ENCODE results near the gene NMNAT3. TPM values are rescaled to one million over a fixed set of nuclear protein-coding genes. Genes with fewer than 3 reads are reported as not detected.

NMNAT3 gene
- total RNA-seq, 1 donor from 2014 or later = 2.5 TPM

DNA sequence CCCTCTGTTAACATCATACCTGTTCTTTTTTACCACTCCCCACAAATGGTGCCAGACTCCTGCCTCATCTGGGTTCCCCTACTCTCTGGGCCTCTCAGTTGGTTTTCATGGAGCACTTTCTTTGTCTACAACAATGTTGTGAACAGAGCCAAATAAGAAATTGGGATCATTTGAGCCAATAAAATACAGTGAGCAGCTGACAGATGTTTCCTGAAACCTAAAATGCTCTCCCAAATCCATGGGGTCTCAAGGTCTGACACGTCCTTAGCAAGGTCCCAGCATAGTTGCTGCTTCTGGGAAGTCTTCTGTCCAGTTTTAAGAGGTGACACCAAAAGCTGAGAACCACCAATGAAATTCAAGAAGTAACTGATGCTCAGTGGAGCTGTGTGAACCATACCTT, 1.7 kb downstream of the NMNAT3 start:
- TF ChIP-seq, protein P1, sequence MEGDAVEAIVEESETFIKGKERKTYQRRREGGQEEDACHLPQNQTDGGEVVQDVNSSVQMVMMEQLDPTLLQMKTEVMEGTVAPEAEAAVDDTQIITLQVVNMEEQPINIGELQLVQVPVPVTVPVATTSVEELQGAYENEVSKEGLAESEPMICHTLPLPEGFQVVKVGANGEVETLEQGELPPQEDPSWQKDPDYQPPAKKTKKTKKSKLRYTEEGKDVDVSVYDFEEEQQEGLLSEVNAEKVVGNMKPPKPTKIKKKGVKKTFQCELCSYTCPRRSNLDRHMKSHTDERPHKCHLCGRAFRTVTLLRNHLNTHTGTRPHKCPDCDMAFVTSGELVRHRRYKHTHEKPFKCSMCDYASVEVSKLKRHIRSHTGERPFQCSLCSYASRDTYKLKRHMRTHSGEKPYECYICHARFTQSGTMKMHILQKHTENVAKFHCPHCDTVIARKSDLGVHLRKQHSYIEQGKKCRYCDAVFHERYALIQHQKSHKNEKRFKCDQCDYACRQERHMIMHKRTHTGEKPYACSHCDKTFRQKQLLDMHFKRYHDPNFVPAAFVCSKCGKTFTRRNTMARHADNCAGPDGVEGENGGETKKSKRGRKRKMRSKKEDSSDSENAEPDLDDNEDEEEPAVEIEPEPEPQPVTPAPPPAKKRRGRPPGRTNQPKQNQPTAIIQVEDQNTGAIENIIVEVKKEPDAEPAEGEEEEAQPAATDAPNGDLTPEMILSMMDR (IDR thresholded peaks at IDR 0.05) = no peak
- no peak for DNase-seq (ENCODE audit: extremely low spot score, unreplicated experiment)
- no peaks in the 10 kb centered on the region for H3K36me3 Mint-ChIP-seq (ENCODE audit: unreplicated experiment)
- H3K27me3 Mint-ChIP-seq (ENCODE audit: unreplicated experiment) = peaks cover 54% of the 10 kb centered on the region
- no peak overlapping the region for H3K4me3 Mint-ChIP-seq (ENCODE audit: unreplicated experiment)
- no peak overlapping the region for H3K27ac Mint-ChIP-seq (ENCODE audit: unreplicated experiment)
- no peaks in the 10 kb centered on the region for H3K4me1 Mint-ChIP-seq (ENCODE audit: unreplicated experiment)
- H3K9me3 Mint-ChIP-seq (ENCODE audit: unreplicated experiment) = no peaks in the 10 kb centered on the region

DNA sequence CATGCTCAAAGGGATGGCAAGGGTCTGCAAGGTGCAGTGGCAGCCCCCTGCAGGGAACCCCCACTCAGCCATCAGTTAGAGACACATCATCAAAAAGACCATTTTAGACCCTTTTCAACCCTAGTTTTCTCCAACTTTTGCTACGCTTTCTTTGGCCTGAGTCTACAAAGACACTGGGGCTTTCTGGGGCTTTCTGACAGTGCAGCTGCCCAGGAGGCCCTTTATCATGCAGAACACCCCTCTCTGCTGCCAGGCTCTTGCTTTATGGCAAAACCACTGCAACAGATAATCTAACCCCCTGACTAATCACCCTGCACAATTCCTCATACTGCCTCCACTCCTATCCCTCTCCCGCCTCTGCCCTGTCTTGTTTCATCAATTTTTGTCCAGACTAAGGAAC, 2.4 kb downstream of the NMNAT3 start:
- H3K27me3 Mint-ChIP-seq (ENCODE audit: unreplicated experiment) = peaks cover 52% of the 10 kb centered on the region
- H3K36me3 Mint-ChIP-seq (ENCODE audit: unreplicated experiment) = no peaks in the 10 kb centered on the region
- TF ChIP-seq, protein P1 (IDR thresholded peaks at IDR 0.05) = no peak
- no peak overlapping the region for H3K27ac Mint-ChIP-seq (ENCODE audit: unreplicated experiment)
- no peak for DNase-seq (ENCODE audit: extremely low spot score, unreplicated experiment)
- H3K4me3 Mint-ChIP-seq (ENCODE audit: unreplicated experiment) = no peak overlapping the region
- H3K9me3 Mint-ChIP-seq (ENCODE audit: unreplicated experiment) = no peaks in the 10 kb centered on the region
- no peaks in the 10 kb centered on the region for H3K4me1 Mint-ChIP-seq (ENCODE audit: unreplicated experiment)

DNA sequence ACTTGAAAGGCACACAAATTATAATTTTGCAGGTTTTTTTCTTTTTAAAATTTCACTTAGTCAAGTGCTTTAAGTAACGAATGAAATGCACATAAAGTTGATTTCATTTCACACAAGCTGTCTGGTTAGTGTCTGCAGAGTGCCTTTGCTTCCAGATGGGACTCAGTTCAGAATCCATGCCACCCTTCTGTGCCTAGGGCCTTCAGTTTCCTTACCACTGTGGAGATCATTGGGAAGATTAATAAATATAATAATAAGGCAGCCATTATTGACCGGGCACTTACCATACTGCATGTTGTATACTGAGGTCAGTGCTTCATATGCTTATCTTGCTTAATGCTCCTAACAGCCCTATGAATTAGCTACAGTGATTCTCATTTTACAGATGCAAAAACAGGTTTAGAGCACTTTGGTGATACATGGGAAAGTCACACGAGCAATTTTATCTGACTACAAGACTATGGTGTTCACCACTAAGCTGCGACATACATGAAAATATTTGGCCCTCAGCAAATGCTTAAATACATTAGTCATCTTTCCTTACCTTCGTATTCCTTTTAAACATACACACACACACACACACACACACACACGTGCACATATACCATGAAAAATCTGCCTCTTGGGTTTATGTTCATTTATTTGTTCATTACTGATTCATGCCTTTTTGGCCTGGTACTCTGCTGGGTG, 3.1 kb downstream of the NMNAT3 start:
- H3K4me3 Mint-ChIP-seq (ENCODE audit: unreplicated experiment) = no peak overlapping the region
- H3K36me3 Mint-ChIP-seq (ENCODE audit: unreplicated experiment) = no peaks in the 10 kb centered on the region
- no peaks in the 10 kb centered on the region for H3K9me3 Mint-ChIP-seq (ENCODE audit: unreplicated experiment)
- no peak overlapping the region for H3K27ac Mint-ChIP-seq (ENCODE audit: unreplicated experiment)
- DNase-seq (ENCODE audit: extremely low spot score, unreplicated experiment) = no peak
- H3K4me1 Mint-ChIP-seq (ENCODE audit: unreplicated experiment) = no peaks in the 10 kb centered on the region
- peaks cover 55% of the 10 kb centered on the region for H3K27me3 Mint-ChIP-seq (ENCODE audit: unreplicated experiment)
- TF ChIP-seq, protein P1 (IDR thresholded peaks at IDR 0.05) = no peak

DNA sequence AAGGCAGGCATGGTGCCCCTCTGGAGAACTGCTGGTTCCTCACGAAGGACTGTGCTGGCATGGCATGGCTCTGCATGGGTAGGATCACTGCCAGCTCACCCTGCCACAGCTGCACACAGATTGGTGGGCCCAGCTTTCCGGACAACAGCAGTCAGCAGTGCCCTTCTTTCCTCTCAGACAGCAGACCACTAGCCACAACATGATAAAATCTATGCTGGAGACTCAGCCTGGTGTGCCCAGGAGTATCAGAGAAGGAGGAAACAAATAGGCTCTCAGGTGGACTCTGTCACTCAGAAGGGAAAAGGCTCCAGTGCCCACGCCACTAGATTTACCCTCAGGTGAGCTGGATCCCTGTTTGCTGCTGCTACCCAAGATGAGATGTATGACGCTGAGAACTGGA, 4.9 kb downstream of the NMNAT3 start:
- H3K27me3 Mint-ChIP-seq (ENCODE audit: unreplicated experiment) = peaks cover 54% of the 10 kb centered on the region
- no peaks in the 10 kb centered on the region for H3K36me3 Mint-ChIP-seq (ENCODE audit: unreplicated experiment)
- no peaks in the 10 kb centered on the region for H3K9me3 Mint-ChIP-seq (ENCODE audit: unreplicated experiment)
- no peak overlapping the region for H3K4me3 Mint-ChIP-seq (ENCODE audit: unreplicated experiment)
- DNase-seq (ENCODE audit: extremely low spot score, unreplicated experiment) = no peak
- H3K27ac Mint-ChIP-seq (ENCODE audit: unreplicated experiment) = no peak overlapping the region
- H3K4me1 Mint-ChIP-seq (ENCODE audit: unreplicated experiment) = no peaks in the 10 kb centered on the region
- TF ChIP-seq, protein P1 (IDR thresholded peaks at IDR 0.05) = no peak

DNA sequence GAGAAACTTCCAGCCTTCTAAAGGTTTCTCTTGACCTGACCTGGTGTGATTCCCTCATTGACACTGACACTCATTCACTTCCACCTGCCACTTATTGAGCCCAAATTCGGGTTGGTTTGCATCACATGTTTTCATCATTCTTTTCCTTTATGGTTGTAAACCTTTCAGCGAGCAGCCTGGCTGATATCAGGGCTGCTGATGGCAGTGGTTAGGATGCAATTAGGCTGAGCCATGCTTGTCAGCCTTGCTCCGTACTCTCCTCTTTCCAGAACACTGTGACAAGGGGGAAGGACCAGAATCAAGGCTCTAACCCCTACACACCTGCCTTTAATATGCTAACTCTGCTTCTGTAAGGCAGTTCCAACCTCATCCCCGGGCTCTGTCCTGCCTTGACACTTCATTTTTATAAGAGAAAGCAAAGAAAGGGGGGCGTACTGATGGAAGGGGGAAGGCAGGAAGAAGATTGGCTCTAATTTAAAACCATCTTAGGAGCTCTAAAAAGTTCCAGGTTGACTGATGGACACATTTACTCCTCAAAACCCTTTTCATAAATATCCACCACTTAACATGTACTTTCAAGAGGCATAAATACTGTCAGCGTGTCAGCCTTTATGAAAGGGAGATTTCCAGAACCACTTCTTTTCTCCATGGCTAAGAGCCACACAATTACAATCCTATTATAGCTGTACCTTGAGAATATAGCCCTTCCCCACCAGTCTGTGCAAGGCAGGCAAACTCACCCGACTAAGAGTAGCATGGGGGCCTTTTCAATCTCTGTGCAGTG, 5.7 kb downstream of the NMNAT3 start:
- Mint-ChIP-seq H3K27me3 (ENCODE audit: unreplicated experiment) (peaks cover 58% of the 10 kb centered on the region), H3K36me3 (ENCODE audit: unreplicated experiment) (no peaks in the 10 kb centered on the region), H3K9me3 (ENCODE audit: unreplicated experiment) (no peaks in the 10 kb centered on the region), H3K4me3 (ENCODE audit: unreplicated experiment) (no peak overlapping the region), H3K27ac (ENCODE audit: unreplicated experiment) (no peak overlapping the region), H3K4me1 (ENCODE audit: unreplicated experiment) (no peaks in the 10 kb centered on the region)
- no peak for DNase-seq (ENCODE audit: extremely low spot score, unreplicated experiment)
- TF ChIP-seq, protein P1 (IDR thresholded peaks at IDR 0.05) = no peak

All from osteocyte (in vitro differentiated cells).